H1 (cell line): ENCODE measurements around the gene IGLON5. TPM values are rescaled to one million over a fixed set of nuclear protein-coding genes. Genes with fewer than 3 reads are reported as not detected.

ENCODE experiments used
- BRCA1 ChIP-seq: IDR thresholded peaks from 2 replicates; pipeline ENCODE4 v1.6.1; 2012; ENCODE audit warnings: low read depth, low read length, improper control_type of control experiment
- CBX8 ChIP-seq: fragments of 300-800, 300-1000 bp; sonication (generic); IDR thresholded peaks from 2 replicates; pipeline ENCODE4 v1.7.1; 2016; ENCODE audit warnings: low read depth, low read length, borderline replicate concordance
- CHD7 ChIP-seq: fragments of 300-600 bp; sonication (generic); IDR thresholded peaks from 2 replicates; pipeline ENCODE4 v1.7.1; 2012; ENCODE audit warnings: low read length, moderate library complexity, mild to moderate bottlenecking, inconsistent platforms; ENCODE audit not compliant: insufficient replicate concordance
- CREB1 ChIP-seq: IDR thresholded peaks from 2 replicates; pipeline ENCODE4 v1.6.1; 2012; ENCODE audit warnings: inconsistent platforms
- GTF2F1 ChIP-seq: IDR thresholded peaks from 2 replicates; pipeline ENCODE4 v1.6.1; 2012; ENCODE audit warnings: low read depth, low read length, improper control_type of control experiment, borderline replicate concordance
- KDM4A ChIP-seq: IDR thresholded peaks from one replicate; pipeline ENCODE4 v1.7.1; 2012; ENCODE audit warnings: low read depth, mild to moderate bottlenecking, moderate library complexity, low read length, inconsistent platforms; ENCODE audit not compliant: severe bottlenecking
- SIX5 ChIP-seq: IDR thresholded peaks from 2 replicates; pipeline ENCODE4 v1.6.1; 2011; ENCODE audit warnings: mild to moderate bottlenecking, low read depth, low read length
- SP1 ChIP-seq: IDR thresholded peaks from 2 replicates; pipeline ENCODE4 v1.6.1; 2011; ENCODE audit warnings: low read depth, low read length
- TEAD4 ChIP-seq: IDR thresholded peaks from 2 replicates; pipeline ENCODE4 v1.6.1; 2012; ENCODE audit warnings: low read depth, low read length, inconsistent platforms, mixed read lengths
- YY1 ChIP-seq: IDR thresholded peaks from 2 replicates; pipeline ENCODE4 v1.6.1; 2011; ENCODE audit warnings: low read depth, mild to moderate bottlenecking, low read length
- polyA plus RNA-seq, 7 experiments: library from polyadenylated mRNA; depleted of rRNA in 3 of 7; stranded (reverse) in 5 of 7; unstranded in 2 of 7; fragments of >200 nt in 5 of 7; fragments of 200-250 nt in 2 of 7; gene quantifications; 1 replicate in 5 of 7; 2 replicates in 1 of 7; 4 replicates in 1 of 7; pipeline versions ENCODE4 v1.2.1 to v1.2.3, GENCODE V29; 2011 to 2013; ENCODE audit warnings: missing spikeins in 2 of 7, mixed read lengths in 2 of 7
- total RNA-seq: library from RNA; stranded (reverse); fragmentation: NEBNext Ultra II Directional; extraction: Animal tissue kit (Norgen Biotek cat#: 25700); gene quantifications from 2 replicates; pipeline ENCODE4 v1.2.1, GENCODE V29; 2021

The IGLON5 gene
- total and polyA plus RNA-seq, 2 of the 8 experiments (the other 6 are each of a cell fraction or from before 2014, with no cell fraction given): 31.8 to 34.6 TPM

GRCh38 chr19:51377422-51377821, 66.0 kb downstream of the IGLON5 start (continued):
- TF ChIP-seq CHD7 (no peak), CREB1 (no peak), BRCA1 (no peak), YY1 (no peak), KDM4A (no peak), CBX8 (no peak), TEAD4 (no peak), SP1 (no peak), GTF2F1 (no peak), SIX5 (no peak)
